HG03280 (cell line): Measurements from ENCODE around the gene TSC22D2.
"Not testable (repeated sequence)": the region's sequence is repeated elsewhere in the genome, so short reads cannot be mapped to it uniquely, and the experiment has no call there.

ENCODE experiments used
- ATAC-seq: cut with Tn5 transposase; IDR thresholded peaks from one replicate; pipeline ENCODE4 v1.9.1; 2021; ENCODE audit warnings: mild to moderate bottlenecking, moderate library complexity; ENCODE audit not compliant: unreplicated experiment

The TSC22D2 gene

GRCh38 chr3:150446470-150446977 is 38.4 kb downstream of the TSC22D2 start:
- no peak for ATAC-seq

GRCh38 chr3:150447084-150447483 is 39.0 kb downstream of the TSC22D2 start:
- ATAC-seq: no peak

GRCh38 chr3:150447631-150448465 is 39.8 kb downstream of the TSC22D2 start:
- ATAC-seq: no peak

GRCh38 chr3:150449169-150449721 is 41.1 kb downstream of the TSC22D2 start:
- no peak for ATAC-seq

- no peak for ATAC-seq
Measured at GRCh38 chr3:150450916-150451315, 42.8 kb downstream of the TSC22D2 start.

GRCh38 chr3:150451329-150452048 is 43.4 kb downstream of the TSC22D2 start:
- ATAC-seq: no peak

GRCh38 chr3:150453353-150453752 is 45.3 kb downstream of the TSC22D2 start:
- no peak for ATAC-seq

GRCh38 chr3:150454085-150454484 is 46.0 kb downstream of the TSC22D2 start:
- ATAC-seq: no peak

GRCh38 chr3:150454622-150455021 is 46.5 kb downstream of the TSC22D2 start:
- ATAC-seq: no peak

GRCh38 chr3:150455341-150455740 is 47.2 kb downstream of the TSC22D2 start:
- no peak for ATAC-seq

- ATAC-seq: no peak
Measured at GRCh38 chr3:150458001-150458400, 49.9 kb downstream of the TSC22D2 start.

- no peak for ATAC-seq
Measured at GRCh38 chr3:150460484-150460883, 52.4 kb downstream of the TSC22D2 start.

- no peak for ATAC-seq
Measured at GRCh38 chr3:150461399-150461798, 53.3 kb downstream of the TSC22D2 start.

- ATAC-seq: no peak
Measured at GRCh38 chr3:150462108-150462507, 54.0 kb downstream of the TSC22D2 start.

GRCh38 chr3:150464684-150465083 is 56.6 kb downstream of the TSC22D2 start:
- ATAC-seq: no peak

- no peak for ATAC-seq
Measured at GRCh38 chr3:150467381-150467780, 59.3 kb downstream of the TSC22D2 start.

- ATAC-seq: no peak
Measured at GRCh38 chr3:150469031-150469930, 61.2 kb downstream of the TSC22D2 start.

GRCh38 chr3:150469931-150470740 is 62.0 kb downstream of the TSC22D2 start:
- no peak for ATAC-seq

- no peak for ATAC-seq
Measured at GRCh38 chr3:150472421-150472820, 64.3 kb downstream of the TSC22D2 start.

- ATAC-seq: not testable (repeated sequence)
Measured at GRCh38 chr3:150473161-150473560, 65.1 kb downstream of the TSC22D2 start.
